LNCaP clone FGC (cell line): Measurements from ENCODE around the gene FSTL5.

ENCODE experiments used
- DNase-seq: peaks from one replicate; pipeline ENCODE4 v3.0.0-alpha.2; 2011; ENCODE audit warnings: low read depth
- H3K4me3 ChIP-seq: 2 replicates; pipeline ENCODE4 v1.5.1; 2011; ENCODE audit warnings: mild to moderate bottlenecking, low read depth, low read length, control low read depth
- CTCF ChIP-seq: IDR thresholded peaks from 2 replicates; pipeline ENCODE4 v1.5.1; 2012; ENCODE audit warnings: mild to moderate bottlenecking; ENCODE audit not compliant: control insufficient read depth, insufficient read depth; ENCODE audit errors: extremely low read depth

Gene FSTL5

GRCh38 chr4:161650812-161651211 is 513.0 kb downstream of the FSTL5 start:
- DNase-seq = no peak
- no peak overlapping the region for H3K4me3 ChIP-seq
- TF ChIP-seq CTCF = no peak

GRCh38 chr4:161647757-161648156 is 516.0 kb downstream of the FSTL5 start:
- no peak for TF ChIP-seq CTCF
- no peak for DNase-seq
- H3K4me3 ChIP-seq = no peak overlapping the region

GRCh38 chr4:161642708-161643107 is 521.1 kb downstream of the FSTL5 start:
- peak; percentile 26 for TF ChIP-seq CTCF
- no peak overlapping the region for H3K4me3 ChIP-seq
- DNase-seq = no peak

GRCh38 chr4:161629694-161630441 is 533.9 kb downstream of the FSTL5 start:
- no peak for DNase-seq
- H3K4me3 ChIP-seq = no peak overlapping the region
- no peak for TF ChIP-seq CTCF

GRCh38 chr4:161604516-161605300 is 559.1 kb downstream of the FSTL5 start:
- no peak for DNase-seq
- no peak for TF ChIP-seq CTCF
- H3K4me3 ChIP-seq = no peak overlapping the region

- DNase-seq = no peak
- TF ChIP-seq CTCF = no peak
- no peak overlapping the region for H3K4me3 ChIP-seq
Measured at GRCh38 chr4:161601011-161601410, 562.8 kb downstream of the FSTL5 start.

- no peak for TF ChIP-seq CTCF
- H3K4me3 ChIP-seq = no peak overlapping the region
- peak; percentile 41 for DNase-seq
Measured at GRCh38 chr4:161595230-161595771, 568.5 kb downstream of the FSTL5 start.
